Mucosa of stomach (tissue), 1 donor: ENCODE results near the gene CD36.

Source experiments
- H3K27me3 ChIP-seq: one replicate; pipeline ENCODE4 v1.7.0; 2013; ENCODE audit warnings: mild to moderate bottlenecking, low read length; ENCODE audit not compliant: control insufficient read depth, insufficient read depth
- H3K36me3 ChIP-seq: one replicate; pipeline ENCODE4 v1.7.0; 2013; ENCODE audit warnings: low read length; ENCODE audit not compliant: control insufficient read depth, insufficient read depth
- H3K4me1 ChIP-seq: one replicate; pipeline ENCODE4 v1.7.0; 2013; ENCODE audit warnings: mild to moderate bottlenecking, low read length; ENCODE audit not compliant: control insufficient read depth, insufficient read depth
- H3K4me3 ChIP-seq: one replicate; pipeline ENCODE4 v1.7.0; 2013; ENCODE audit warnings: low read length
- H3K9ac ChIP-seq: one replicate; pipeline ENCODE4 v1.7.0; 2013; ENCODE audit warnings: mild to moderate bottlenecking, low read length, moderate library complexity
- H3K9me3 ChIP-seq: one replicate; pipeline ENCODE4 v1.7.0; 2013; ENCODE audit warnings: mild to moderate bottlenecking, low read length, moderate library complexity; ENCODE audit not compliant: control insufficient read depth
- donor health status: Pancreatic carcinoma.

CD36 gene

GRCh38 chr7:80679921-80680907 is 41.8 kb downstream of the CD36 start:
- H3K9ac ChIP-seq: no peak overlapping the region
- no peak overlapping the region for H3K4me3 ChIP-seq
- H3K27me3 ChIP-seq: no peaks in the 10 kb centered on the region
- H3K36me3 ChIP-seq: no peaks in the 10 kb centered on the region
- H3K9me3 ChIP-seq: no peaks in the 10 kb centered on the region
- no peaks in the 10 kb centered on the region for H3K4me1 ChIP-seq

- Histone ChIP-seq H3K36me3 (no peaks in the 10 kb centered on the region), H3K4me1 (no peaks in the 10 kb centered on the region), H3K9ac (no peak overlapping the region), H3K27me3 (no peaks in the 10 kb centered on the region), H3K9me3 (no peaks in the 10 kb centered on the region), H3K4me3 (no peak overlapping the region)
Observed at GRCh38 chr7:80681272-80681885, 42.9 kb downstream of the CD36 start.

- H3K4me1 ChIP-seq: no peaks in the 10 kb centered on the region
- H3K9ac ChIP-seq: no peak overlapping the region
- no peaks in the 10 kb centered on the region for H3K9me3 ChIP-seq
- H3K27me3 ChIP-seq: no peaks in the 10 kb centered on the region
- no peak overlapping the region for H3K4me3 ChIP-seq
- H3K36me3 ChIP-seq: no peaks in the 10 kb centered on the region
Observed at GRCh38 chr7:80682744-80683143, 44.3 kb downstream of the CD36 start.

- H3K4me3 ChIP-seq: no peak overlapping the region
- no peaks in the 10 kb centered on the region for H3K27me3 ChIP-seq
- H3K9me3 ChIP-seq: no peaks in the 10 kb centered on the region
- no peak overlapping the region for H3K9ac ChIP-seq
- H3K36me3 ChIP-seq: no peaks in the 10 kb centered on the region
- H3K4me1 ChIP-seq: no peaks in the 10 kb centered on the region
Observed at GRCh38 chr7:80686576-80686975, 48.1 kb downstream of the CD36 start.

- H3K9me3 ChIP-seq: no peaks in the 10 kb centered on the region
- H3K9ac ChIP-seq: no peak overlapping the region
- peaks cover 5% of the 10 kb centered on the region for H3K27me3 ChIP-seq
- H3K36me3 ChIP-seq: no peaks in the 10 kb centered on the region
- H3K4me1 ChIP-seq: no peaks in the 10 kb centered on the region
- H3K4me3 ChIP-seq: no peak overlapping the region
Observed at GRCh38 chr7:80699045-80699638, 60.7 kb downstream of the CD36 start.

- H3K9ac ChIP-seq: no peak overlapping the region
Observed at GRCh38 chr7:80699721-80700256, 61.3 kb downstream of the CD36 start.

DNA sequence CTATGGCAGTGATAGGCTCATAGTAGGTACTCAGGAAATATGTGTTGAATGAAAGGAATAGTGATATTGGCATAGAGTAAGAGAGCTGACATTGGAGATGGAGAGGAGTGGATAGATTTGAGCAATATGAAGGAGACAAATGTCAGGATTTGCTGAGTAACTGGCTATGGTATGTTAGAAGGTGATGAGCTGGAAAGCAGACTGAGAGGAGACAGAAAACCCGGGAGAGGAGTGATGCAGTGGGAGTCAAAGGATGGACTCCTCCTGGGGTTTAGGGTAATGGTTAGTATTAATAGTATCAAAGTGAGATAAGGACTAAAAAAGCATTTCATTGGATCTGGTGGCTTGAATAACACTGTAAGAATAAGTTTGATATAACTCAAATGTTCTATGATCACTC is 64.8 kb downstream of the CD36 start:
- no peaks in the 10 kb centered on the region for H3K36me3 ChIP-seq
- H3K4me1 ChIP-seq: no peaks in the 10 kb centered on the region
- no peak overlapping the region for H3K9ac ChIP-seq
- H3K27me3 ChIP-seq: peaks cover 10% of the 10 kb centered on the region
- no peaks in the 10 kb centered on the region for H3K9me3 ChIP-seq
- no peak overlapping the region for H3K4me3 ChIP-seq

More at GRCh38 chr7:80699721-80700256, 61.3 kb downstream of the CD36 start:
- no peak overlapping the region for H3K4me3 ChIP-seq
- no peaks in the 10 kb centered on the region for H3K36me3 ChIP-seq
- H3K9me3 ChIP-seq: no peaks in the 10 kb centered on the region
- peaks cover 9% of the 10 kb centered on the region for H3K27me3 ChIP-seq
- no peaks in the 10 kb centered on the region for H3K4me1 ChIP-seq

- Histone ChIP-seq H3K27me3 (peaks cover 10% of the 10 kb centered on the region), H3K36me3 (no peaks in the 10 kb centered on the region), H3K9me3 (no peaks in the 10 kb centered on the region), H3K9ac (no peak overlapping the region), H3K4me3 (no peak overlapping the region), H3K4me1 (no peaks in the 10 kb centered on the region)
Observed at GRCh38 chr7:80705130-80705781, 66.8 kb downstream of the CD36 start.

- no peaks in the 10 kb centered on the region for H3K4me1 ChIP-seq
- no peak overlapping the region for H3K4me3 ChIP-seq
- no peak overlapping the region for H3K9ac ChIP-seq
- H3K27me3 ChIP-seq: peaks cover 10% of the 10 kb centered on the region
- no peaks in the 10 kb centered on the region for H3K9me3 ChIP-seq
- H3K36me3 ChIP-seq: no peaks in the 10 kb centered on the region
Observed at GRCh38 chr7:80707318-80707717, 68.9 kb downstream of the CD36 start.

- Histone ChIP-seq H3K9ac (no peak overlapping the region), H3K4me3 (no peak overlapping the region), H3K36me3 (no peaks in the 10 kb centered on the region), H3K27me3 (peaks cover 10% of the 10 kb centered on the region), H3K4me1 (no peaks in the 10 kb centered on the region), H3K9me3 (no peaks in the 10 kb centered on the region)
Observed at GRCh38 chr7:80708123-80708522, 69.7 kb downstream of the CD36 start.

GRCh38 chr7:80711531-80711930 is 73.1 kb downstream of the CD36 start:
- no peak overlapping the region for H3K4me3 ChIP-seq
- H3K4me1 ChIP-seq: no peaks in the 10 kb centered on the region
- H3K27me3 ChIP-seq: no peaks in the 10 kb centered on the region
- H3K36me3 ChIP-seq: no peaks in the 10 kb centered on the region
- no peaks in the 10 kb centered on the region for H3K9me3 ChIP-seq
- no peak overlapping the region for H3K9ac ChIP-seq
